ENCODE data around the gene SASH3.

DNA sequence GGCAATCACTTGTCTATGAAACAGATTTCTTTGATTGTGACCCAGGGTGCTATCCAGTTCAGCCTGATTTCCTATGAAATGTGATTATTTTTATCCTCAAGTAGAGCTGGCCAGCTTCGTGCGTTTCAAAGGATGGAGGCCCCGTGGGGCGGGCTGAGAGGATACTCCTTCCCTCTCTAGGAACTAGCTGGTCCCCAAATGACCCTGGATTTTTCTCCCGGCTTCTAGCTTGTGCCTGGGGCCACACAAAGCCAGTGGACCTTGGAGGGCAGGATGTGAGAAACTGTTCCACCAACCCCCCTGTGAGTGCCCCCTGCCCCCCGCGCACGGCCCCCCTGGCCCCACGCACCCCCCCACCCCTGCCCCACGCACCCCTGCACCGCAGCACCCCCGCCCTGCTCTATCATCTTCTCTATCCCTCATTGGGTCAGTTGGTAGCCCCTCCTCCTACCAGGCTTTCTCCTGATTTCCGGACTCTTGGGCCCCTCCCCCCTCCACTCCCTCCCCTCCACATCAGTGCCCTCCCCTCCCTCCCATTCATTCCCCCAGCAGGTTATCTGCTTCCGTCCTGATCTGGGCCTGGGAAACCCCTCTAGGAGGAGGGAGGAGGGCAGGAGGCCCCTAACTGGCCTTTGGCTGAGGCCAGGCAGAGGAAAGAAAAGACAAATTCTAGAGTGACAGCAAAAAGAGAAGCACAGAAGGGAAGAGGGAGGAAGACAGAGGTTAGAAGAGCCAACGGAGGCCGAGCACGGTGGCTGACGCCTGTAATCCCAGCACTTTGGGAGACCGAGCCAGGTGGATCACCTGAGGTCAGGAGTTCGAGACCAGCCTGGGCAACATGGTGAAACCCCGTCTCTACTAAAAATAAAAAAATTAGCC, 37.6 kb upstream of the SASH3 start:
- TF ChIP-seq TEAD4 (IDR thresholded peaks at IDR 0.05) (no peak), ZBTB7A (IDR thresholded peaks at IDR 0.05; ENCODE audit: low read depth) (no peak), NFIC (IDR thresholded peaks at IDR 0.05) (no peak), EP300 (IDR thresholded peaks at IDR 0.05; ENCODE audit: borderline replicate concordance) (no peak), YY1 (IDR thresholded peaks at IDR 0.05; ENCODE audit: low read depth) (no peak), FOXM1 (IDR thresholded peaks at IDR 0.05; ENCODE audit: borderline replicate concordance, low read depth) (no peak), TAF1 (IDR thresholded peaks at IDR 0.05; ENCODE audit: low read depth) (no peak), RAD21 (IDR thresholded peaks at IDR 0.05; ENCODE audit: low read depth) (no peak), EGR1 (IDR thresholded peaks at IDR 0.05) (no peak), TCF12 (IDR thresholded peaks at IDR 0.05; ENCODE audit: low read depth) (no peak)
- TF ChIP-seq, protein P1, sequence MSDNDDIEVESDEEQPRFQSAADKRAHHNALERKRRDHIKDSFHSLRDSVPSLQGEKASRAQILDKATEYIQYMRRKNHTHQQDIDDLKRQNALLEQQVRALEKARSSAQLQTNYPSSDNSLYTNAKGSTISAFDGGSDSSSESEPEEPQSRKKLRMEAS (IDR thresholded peaks at IDR 0.05) = no peak
- TF ChIP-seq, protein P2, sequence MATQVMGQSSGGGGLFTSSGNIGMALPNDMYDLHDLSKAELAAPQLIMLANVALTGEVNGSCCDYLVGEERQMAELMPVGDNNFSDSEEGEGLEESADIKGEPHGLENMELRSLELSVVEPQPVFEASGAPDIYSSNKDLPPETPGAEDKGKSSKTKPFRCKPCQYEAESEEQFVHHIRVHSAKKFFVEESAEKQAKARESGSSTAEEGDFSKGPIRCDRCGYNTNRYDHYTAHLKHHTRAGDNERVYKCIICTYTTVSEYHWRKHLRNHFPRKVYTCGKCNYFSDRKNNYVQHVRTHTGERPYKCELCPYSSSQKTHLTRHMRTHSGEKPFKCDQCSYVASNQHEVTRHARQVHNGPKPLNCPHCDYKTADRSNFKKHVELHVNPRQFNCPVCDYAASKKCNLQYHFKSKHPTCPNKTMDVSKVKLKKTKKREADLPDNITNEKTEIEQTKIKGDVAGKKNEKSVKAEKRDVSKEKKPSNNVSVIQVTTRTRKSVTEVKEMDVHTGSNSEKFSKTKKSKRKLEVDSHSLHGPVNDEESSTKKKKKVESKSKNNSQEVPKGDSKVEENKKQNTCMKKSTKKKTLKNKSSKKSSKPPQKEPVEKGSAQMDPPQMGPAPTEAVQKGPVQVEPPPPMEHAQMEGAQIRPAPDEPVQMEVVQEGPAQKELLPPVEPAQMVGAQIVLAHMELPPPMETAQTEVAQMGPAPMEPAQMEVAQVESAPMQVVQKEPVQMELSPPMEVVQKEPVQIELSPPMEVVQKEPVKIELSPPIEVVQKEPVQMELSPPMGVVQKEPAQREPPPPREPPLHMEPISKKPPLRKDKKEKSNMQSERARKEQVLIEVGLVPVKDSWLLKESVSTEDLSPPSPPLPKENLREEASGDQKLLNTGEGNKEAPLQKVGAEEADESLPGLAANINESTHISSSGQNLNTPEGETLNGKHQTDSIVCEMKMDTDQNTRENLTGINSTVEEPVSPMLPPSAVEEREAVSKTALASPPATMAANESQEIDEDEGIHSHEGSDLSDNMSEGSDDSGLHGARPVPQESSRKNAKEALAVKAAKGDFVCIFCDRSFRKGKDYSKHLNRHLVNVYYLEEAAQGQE (IDR thresholded peaks at IDR 0.05; ENCODE audit: low read depth) = no peak
- TF ChIP-seq, protein P3, sequence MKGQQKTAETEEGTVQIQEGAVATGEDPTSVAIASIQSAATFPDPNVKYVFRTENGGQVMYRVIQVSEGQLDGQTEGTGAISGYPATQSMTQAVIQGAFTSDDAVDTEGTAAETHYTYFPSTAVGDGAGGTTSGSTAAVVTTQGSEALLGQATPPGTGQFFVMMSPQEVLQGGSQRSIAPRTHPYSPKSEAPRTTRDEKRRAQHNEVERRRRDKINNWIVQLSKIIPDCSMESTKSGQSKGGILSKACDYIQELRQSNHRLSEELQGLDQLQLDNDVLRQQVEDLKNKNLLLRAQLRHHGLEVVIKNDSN (IDR thresholded peaks at IDR 0.05) = no peak
